Superior temporal gyrus (tissue), 1 donor: Measurements from ENCODE around the gene FAM168B.
A peak's percentile ranks its signal among the peaks of the same experiment; 100 is the strongest.
"Not testable (repeated sequence)": the region's sequence is repeated elsewhere in the genome, so short reads cannot be mapped to it uniquely, and the experiment has no call there.

Experiments
- DNase-seq: peaks from one replicate; pipeline ENCODE4 v3.0.0-alpha.2; 2016; ENCODE audit errors: extremely low spot score

Gene FAM168B

GRCh38 chr2:131094463-131095281 lies 1.4 kb upstream of the FAM168B start:
- DNase-seq: no peak

GRCh38 chr2:131093696-131094462 lies 619 bp upstream of the FAM168B start:
- DNase-seq: no peak

- DNase-seq: no peak
Measured at GRCh38 chr2:131092458-131093005, 728 bp downstream of the FAM168B start.

- DNase-seq: no peak
Measured at GRCh38 chr2:131085646-131086045, 7.6 kb downstream of the FAM168B start.

- no peak for DNase-seq
Measured at GRCh38 chr2:131081190-131081589, 12.1 kb downstream of the FAM168B start.

GRCh38 chr2:131079931-131080330 lies 13.3 kb downstream of the FAM168B start:
- DNase-seq: not testable (repeated sequence)

GRCh38 chr2:131077966-131078365 lies 15.3 kb downstream of the FAM168B start:
- DNase-seq: no peak

- DNase-seq: no peak
Measured at GRCh38 chr2:131077182-131077846, 15.9 kb downstream of the FAM168B start.

- no peak for DNase-seq
Measured at GRCh38 chr2:131076707-131077106, 16.6 kb downstream of the FAM168B start.

- not testable (repeated sequence) for DNase-seq
Measured at GRCh38 chr2:131075578-131075977, 17.7 kb downstream of the FAM168B start.

GRCh38 chr2:131068172-131068571 lies 25.1 kb downstream of the FAM168B start:
- DNase-seq: not testable (repeated sequence)

GRCh38 chr2:131067465-131068125 lies 25.7 kb downstream of the FAM168B start:
- no peak for DNase-seq

- no peak for DNase-seq
Measured at GRCh38 chr2:131064589-131065512, 28.4 kb downstream of the FAM168B start.

GRCh38 chr2:131063501-131064283 lies 29.6 kb downstream of the FAM168B start:
- no peak for DNase-seq

GRCh38 chr2:131058920-131059319 lies 34.3 kb downstream of the FAM168B start:
- peak; percentile 95 for DNase-seq

GRCh38 chr2:131058214-131058843 lies 34.9 kb downstream of the FAM168B start:
- no peak for DNase-seq

- no peak for DNase-seq
Measured at GRCh38 chr2:131056932-131057287, 36.4 kb downstream of the FAM168B start.

- DNase-seq: peak; percentile 72
Measured at GRCh38 chr2:131056204-131056931, 36.9 kb downstream of the FAM168B start.
